KMS-11 (cell line): Measurements from ENCODE around the gene KIF7.

Experiments used
- H2AFZ ChIP-seq: fragments of 200-600 bp; sonication (generic); 2 replicates; pipeline ENCODE4 v1.6.1; 2016; ENCODE audit warnings: antibody characterized with exemption, mixed run types, low read depth
- H3K27ac ChIP-seq: fragments of 200-600 bp; sonication (generic); 2 replicates; pipeline ENCODE4 v1.6.1; 2016; ENCODE audit warnings: mild to moderate bottlenecking, mixed run types
- H3K27me3 ChIP-seq: fragments of 200-600 bp; sonication (generic); 2 replicates; pipeline ENCODE4 v1.6.1; 2017; ENCODE audit warnings: mild to moderate bottlenecking, low read depth, mixed run types, moderate library complexity; ENCODE audit not compliant: insufficient read depth
- H3K36me3 ChIP-seq: fragments of 200-600 bp; sonication (generic); 2 replicates; pipeline ENCODE4 v1.6.1; 2017; ENCODE audit warnings: mild to moderate bottlenecking, mixed run types; ENCODE audit not compliant: insufficient read depth
- H3K4me1 ChIP-seq: fragments of 200-600 bp; sonication (generic); 2 replicates; pipeline ENCODE4 v1.6.1; 2016; ENCODE audit warnings: mild to moderate bottlenecking, low read depth, mixed run types; ENCODE audit not compliant: poor library complexity, severe bottlenecking
- H3K4me2 ChIP-seq: fragments of 200-600 bp; sonication (generic); 2 replicates; pipeline ENCODE4 v1.7.0; 2016; ENCODE audit warnings: mild to moderate bottlenecking, mixed run types
- H3K4me3 ChIP-seq: fragments of 200-600 bp; sonication (generic); IDR thresholded peaks from 2 replicates; pipeline ENCODE4 v1.6.1; 2017; ENCODE audit warnings: low read depth, low read length, mixed read lengths; ENCODE audit not compliant: insufficient read depth
- H3K79me2 ChIP-seq: fragments of 200-600 bp; sonication (generic); 2 replicates; pipeline ENCODE4 v1.6.1; 2016; ENCODE audit warnings: low read depth, mixed run types; ENCODE audit not compliant: insufficient read depth
- H3K9ac ChIP-seq: fragments of 200-600 bp; sonication (generic); 2 replicates; pipeline ENCODE4 v1.6.1; 2016; ENCODE audit warnings: mild to moderate bottlenecking, mixed run types
- H4K20me1 ChIP-seq: fragments of 200-600 bp; sonication (generic); 2 replicates; pipeline ENCODE4 v1.6.1; 2016; ENCODE audit warnings: mild to moderate bottlenecking, mixed run types; ENCODE audit not compliant: insufficient read depth
- CTCF ChIP-seq: fragments of 200-600 bp; sonication (generic); conservative IDR thresholded peaks from 2 replicates; pipeline ENCODE4 v1.6.1; 2017; ENCODE audit warnings: low read depth, mild to moderate bottlenecking, antibody characterized with exemption, low read length, moderate library complexity, mixed read lengths

KIF7 gene

GRCh38 chr15:89665449-89666181 is 10.3 kb upstream of the KIF7 start:
- H3K4me2 ChIP-seq, result no peak overlapping the region
- no peak overlapping the region for H3K9ac ChIP-seq
- no peak overlapping the region for H3K4me3 ChIP-seq
- H4K20me1 ChIP-seq, result no peaks in the 10 kb centered on the region
- H3K27ac ChIP-seq, result no peak overlapping the region
- no peak for TF ChIP-seq CTCF
- no peak overlapping the region for H2AFZ ChIP-seq
- H3K27me3 ChIP-seq, result no peaks in the 10 kb centered on the region
- no peaks in the 10 kb centered on the region for H3K4me1 ChIP-seq
- H3K36me3 ChIP-seq, result no peaks in the 10 kb centered on the region
- H3K79me2 ChIP-seq, result no peaks in the 10 kb centered on the region

- no peak overlapping the region for H2AFZ ChIP-seq
- H3K9ac ChIP-seq, result no peak overlapping the region
- H3K27ac ChIP-seq, result no peak overlapping the region
- no peaks in the 10 kb centered on the region for H3K79me2 ChIP-seq
- H3K27me3 ChIP-seq, result no peaks in the 10 kb centered on the region
- no peaks in the 10 kb centered on the region for H3K4me1 ChIP-seq
- no peak overlapping the region for H3K4me2 ChIP-seq
- no peak overlapping the region for H3K4me3 ChIP-seq
- no peaks in the 10 kb centered on the region for H4K20me1 ChIP-seq
- TF ChIP-seq CTCF, result no peak
- H3K36me3 ChIP-seq, result no peaks in the 10 kb centered on the region
Measured at GRCh38 chr15:89664441-89665350, 9.4 kb upstream of the KIF7 start.

GRCh38 chr15:89662893-89663626 is 7.8 kb upstream of the KIF7 start:
- TF ChIP-seq CTCF, result no peak
- no peaks in the 10 kb centered on the region for H4K20me1 ChIP-seq
- H3K27me3 ChIP-seq, result no peaks in the 10 kb centered on the region
- no peaks in the 10 kb centered on the region for H3K4me1 ChIP-seq
- no peak overlapping the region for H2AFZ ChIP-seq
- H3K4me2 ChIP-seq, result no peak overlapping the region
- no peaks in the 10 kb centered on the region for H3K36me3 ChIP-seq
- H3K79me2 ChIP-seq, result no peaks in the 10 kb centered on the region
- H3K4me3 ChIP-seq, result no peak overlapping the region
- H3K27ac ChIP-seq, result no peak overlapping the region
- H3K9ac ChIP-seq, result no peak overlapping the region

- Histone ChIP-seq H3K27ac (no peak overlapping the region), H3K27me3 (no peaks in the 10 kb centered on the region), H3K36me3 (no peaks in the 10 kb centered on the region), H3K79me2 (no peaks in the 10 kb centered on the region), H3K4me1 (peaks cover 12% of the 10 kb centered on the region), H3K4me3 (no peak overlapping the region), H2AFZ (no peak overlapping the region), H4K20me1 (no peaks in the 10 kb centered on the region), H3K9ac (no peak overlapping the region), H3K4me2 (no peak overlapping the region)
- no peak for TF ChIP-seq CTCF
Measured at GRCh38 chr15:89660556-89660955, 5.3 kb upstream of the KIF7 start.
